GM12801 (cell line): ENCODE measurements around the gene GPAM.

Experiments used
- TF ChIP-seq, protein P1 (sequence below): IDR thresholded peaks from one replicate; pipeline ENCODE4 v1.5.1; 2011; ENCODE audit warnings: control low read depth; ENCODE audit not compliant: insufficient read length; ENCODE audit errors: extremely low read depth

Gene GPAM

GRCh38 chr10:112184379-112184778 is 814 bp upstream of the GPAM start:
- TF ChIP-seq, protein P1, sequence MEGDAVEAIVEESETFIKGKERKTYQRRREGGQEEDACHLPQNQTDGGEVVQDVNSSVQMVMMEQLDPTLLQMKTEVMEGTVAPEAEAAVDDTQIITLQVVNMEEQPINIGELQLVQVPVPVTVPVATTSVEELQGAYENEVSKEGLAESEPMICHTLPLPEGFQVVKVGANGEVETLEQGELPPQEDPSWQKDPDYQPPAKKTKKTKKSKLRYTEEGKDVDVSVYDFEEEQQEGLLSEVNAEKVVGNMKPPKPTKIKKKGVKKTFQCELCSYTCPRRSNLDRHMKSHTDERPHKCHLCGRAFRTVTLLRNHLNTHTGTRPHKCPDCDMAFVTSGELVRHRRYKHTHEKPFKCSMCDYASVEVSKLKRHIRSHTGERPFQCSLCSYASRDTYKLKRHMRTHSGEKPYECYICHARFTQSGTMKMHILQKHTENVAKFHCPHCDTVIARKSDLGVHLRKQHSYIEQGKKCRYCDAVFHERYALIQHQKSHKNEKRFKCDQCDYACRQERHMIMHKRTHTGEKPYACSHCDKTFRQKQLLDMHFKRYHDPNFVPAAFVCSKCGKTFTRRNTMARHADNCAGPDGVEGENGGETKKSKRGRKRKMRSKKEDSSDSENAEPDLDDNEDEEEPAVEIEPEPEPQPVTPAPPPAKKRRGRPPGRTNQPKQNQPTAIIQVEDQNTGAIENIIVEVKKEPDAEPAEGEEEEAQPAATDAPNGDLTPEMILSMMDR: no peak

GRCh38 chr10:112184052-112184371 is 447 bp upstream of the GPAM start:
- TF ChIP-seq, protein P1: no peak

DNA sequence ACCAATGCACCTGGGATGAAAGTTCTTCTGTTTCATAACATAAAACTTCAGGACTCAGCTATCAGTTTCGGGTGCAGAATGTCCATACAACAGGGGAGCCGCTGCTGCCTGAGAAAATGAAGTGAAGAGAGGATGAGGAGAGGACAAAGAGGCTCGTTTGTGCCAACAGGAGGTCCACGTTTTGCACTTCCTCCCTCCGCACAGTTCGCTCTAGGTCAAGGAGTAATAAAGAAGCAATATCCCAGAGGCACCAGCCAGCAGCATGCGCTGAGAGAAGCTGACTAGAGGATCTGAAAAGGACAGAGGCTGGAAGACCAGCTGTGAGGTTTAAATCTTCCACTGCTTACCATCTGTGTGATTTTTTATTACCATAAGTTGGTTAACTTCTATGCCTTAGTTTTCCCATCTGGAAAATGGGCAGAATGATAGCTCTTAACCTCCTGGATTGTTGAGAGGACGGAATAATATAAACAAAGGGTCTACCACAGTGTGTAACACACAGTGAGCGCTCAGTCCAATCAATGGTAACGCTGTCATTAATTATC is 709 bp downstream of the GPAM start:
- TF ChIP-seq, protein P1: no peak

GRCh38 chr10:112177247-112177646 is 6.3 kb downstream of the GPAM start:
- TF ChIP-seq, protein P1: no peak

DNA sequence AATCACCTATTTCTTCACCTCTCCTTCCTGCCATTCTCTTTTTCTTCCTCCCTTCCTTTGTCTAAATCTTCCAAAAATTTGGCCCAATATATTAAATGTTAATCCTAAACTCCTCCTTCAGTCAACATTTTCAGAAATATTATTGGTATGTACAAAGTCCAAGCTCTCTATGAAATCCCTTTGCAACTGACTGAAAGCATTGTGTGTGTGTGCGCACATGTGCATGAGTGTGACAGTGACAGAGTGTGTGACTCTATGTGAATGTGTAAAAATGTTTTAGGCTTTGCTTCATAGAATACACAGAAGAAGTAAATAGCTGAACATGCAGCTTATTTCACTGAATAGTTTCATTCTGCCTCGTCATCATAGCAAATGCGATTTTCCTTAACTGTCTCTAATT is 7.0 kb downstream of the GPAM start:
- TF ChIP-seq, protein P1: no peak

DNA sequence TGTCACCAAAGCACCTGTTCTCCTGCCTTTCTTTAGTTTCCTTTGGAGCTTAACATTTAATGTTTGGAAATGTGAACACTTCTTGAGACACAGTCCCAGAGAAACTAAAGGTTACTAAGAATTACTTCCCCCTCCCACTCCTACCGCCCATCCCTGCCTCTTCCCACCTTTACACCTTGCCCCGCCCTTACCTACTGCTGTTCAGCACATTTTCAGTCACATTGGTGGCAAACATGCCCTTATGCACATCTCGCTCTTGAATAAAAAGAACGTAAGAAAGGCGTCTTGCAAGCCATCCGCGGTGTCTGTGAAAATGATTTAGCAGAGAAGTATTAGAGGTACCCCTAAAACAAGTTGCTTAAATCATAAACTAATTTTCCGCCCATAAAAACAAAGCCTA is 8.2 kb downstream of the GPAM start:
- TF ChIP-seq, protein P1: no peak

DNA sequence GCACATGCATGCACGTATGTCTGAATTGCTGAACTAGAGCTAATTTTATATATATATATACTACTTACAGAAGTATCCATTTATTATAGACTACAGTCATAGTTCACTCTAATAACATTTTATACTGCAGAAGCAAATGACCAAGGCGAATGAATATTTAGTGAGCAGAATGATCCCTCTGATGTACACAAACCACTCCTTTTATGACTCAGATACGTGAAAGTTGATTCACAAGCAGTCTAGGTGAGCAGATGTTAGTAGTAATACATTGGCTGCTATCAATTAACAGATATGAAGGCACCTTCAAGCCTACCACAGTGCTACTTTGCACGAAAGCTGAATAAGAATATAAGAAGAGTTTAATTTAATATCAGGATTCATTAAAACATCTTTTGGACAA is 10.4 kb downstream of the GPAM start:
- TF ChIP-seq, protein P1: no peak

DNA sequence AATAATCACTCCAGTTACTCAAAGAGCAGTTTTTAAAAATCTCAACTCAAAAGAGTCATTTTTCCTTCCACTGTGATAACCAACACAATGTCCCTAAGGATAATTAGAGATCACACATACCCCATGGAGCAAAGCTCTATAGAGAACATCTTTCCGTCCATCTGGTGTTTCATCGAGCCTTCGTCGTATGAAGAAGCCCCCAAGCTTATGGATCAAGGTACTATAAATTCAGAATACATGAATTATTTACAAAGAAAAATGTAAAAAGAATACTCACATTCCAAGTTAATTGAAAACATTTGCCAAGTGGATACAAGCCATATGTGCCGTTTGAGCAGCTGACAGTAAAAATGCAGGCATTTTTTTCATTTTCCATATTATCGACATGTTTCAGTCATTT is 14.8 kb downstream of the GPAM start:
- TF ChIP-seq, protein P1: no peak
